ENCODE data around the gene KCNQ1. TPM values are rescaled to one million over a fixed set of nuclear protein-coding genes. Genes with fewer than 3 reads are reported as not detected.

The KCNQ1 gene
- total and polyA plus RNA-seq, 7 donors, result 0.48 to 3.1 (median 1.1) TPM

DNA sequence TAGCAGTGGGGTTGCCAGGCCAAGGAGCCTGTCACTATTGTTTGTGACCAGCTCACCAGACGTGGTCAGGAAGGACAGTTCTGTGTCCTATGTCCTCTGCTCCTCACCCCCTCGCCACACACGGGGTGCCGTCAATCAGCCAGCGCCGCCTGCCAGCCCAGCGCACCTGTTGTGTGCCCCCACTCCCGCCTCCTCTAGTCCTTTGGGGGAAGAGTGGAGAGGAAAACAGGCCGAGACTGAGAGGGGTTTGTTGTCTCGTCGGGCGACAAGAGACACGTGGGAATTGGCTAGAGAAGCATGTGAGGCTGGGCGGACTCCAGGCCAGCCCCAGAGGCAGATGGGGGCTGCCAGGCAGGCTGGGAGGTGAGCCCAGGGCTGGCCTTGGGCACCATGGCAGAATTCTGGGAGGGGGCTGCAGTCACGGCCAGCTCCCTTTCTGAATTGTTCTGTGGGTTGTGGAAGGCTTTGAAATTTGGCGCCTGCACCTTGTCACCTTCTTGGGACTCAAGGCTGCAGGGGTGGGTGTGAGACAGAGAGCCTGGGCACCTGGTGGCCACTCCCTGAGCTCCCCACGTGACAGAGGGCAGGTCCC, 258.1 kb downstream of the KCNQ1 start:
- WGBS, 3 donors, result 33 to 42% (median 37%) methylated on average over 17 of the region's 17 CpGs
- Histone ChIP-seq H3K27ac (peak overlapping the region; percentile 94), H3K36me3 (ENCODE audit: insufficient read depth in 1 of 2, low read depth in 1 of 2) (no peaks in the 10 kb centered on the region), H3K4me1 (peaks cover 12% of the 10 kb centered on the region), H3K27me3 (ENCODE audit: insufficient read depth in 3 of 3, low read length in 2 of 3) (no peaks in the 10 kb centered on the region), H3K9me3 (no peaks in the 10 kb centered on the region), H3K4me3 (no peak overlapping the region)
- intact Hi-C loops (cut with DNase I), result loop anchor here in 1 of 2 donors (5.0 kb wide), 1 partner anchor 74 kb away; no protein-coding TSS in a partner anchor
- TF ChIP-seq, protein P1, sequence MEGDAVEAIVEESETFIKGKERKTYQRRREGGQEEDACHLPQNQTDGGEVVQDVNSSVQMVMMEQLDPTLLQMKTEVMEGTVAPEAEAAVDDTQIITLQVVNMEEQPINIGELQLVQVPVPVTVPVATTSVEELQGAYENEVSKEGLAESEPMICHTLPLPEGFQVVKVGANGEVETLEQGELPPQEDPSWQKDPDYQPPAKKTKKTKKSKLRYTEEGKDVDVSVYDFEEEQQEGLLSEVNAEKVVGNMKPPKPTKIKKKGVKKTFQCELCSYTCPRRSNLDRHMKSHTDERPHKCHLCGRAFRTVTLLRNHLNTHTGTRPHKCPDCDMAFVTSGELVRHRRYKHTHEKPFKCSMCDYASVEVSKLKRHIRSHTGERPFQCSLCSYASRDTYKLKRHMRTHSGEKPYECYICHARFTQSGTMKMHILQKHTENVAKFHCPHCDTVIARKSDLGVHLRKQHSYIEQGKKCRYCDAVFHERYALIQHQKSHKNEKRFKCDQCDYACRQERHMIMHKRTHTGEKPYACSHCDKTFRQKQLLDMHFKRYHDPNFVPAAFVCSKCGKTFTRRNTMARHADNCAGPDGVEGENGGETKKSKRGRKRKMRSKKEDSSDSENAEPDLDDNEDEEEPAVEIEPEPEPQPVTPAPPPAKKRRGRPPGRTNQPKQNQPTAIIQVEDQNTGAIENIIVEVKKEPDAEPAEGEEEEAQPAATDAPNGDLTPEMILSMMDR (IDR thresholded peaks at IDR 0.05), result no peak
- DNase-seq (peak in 1 of 2 donors; percentile 73), ATAC-seq (peak; percentile 27 to 39 (median 30))

GRCh38 chr11:2703363-2704141, 258.7 kb downstream of the KCNQ1 start:
- H3K27me3 ChIP-seq (ENCODE audit: insufficient read depth in 3 of 3, low read length in 2 of 3), result no peaks in the 10 kb centered on the region
- ATAC-seq (no peak), DNase-seq (peak in 1 of 2 donors; percentile 34)
- peaks cover 19% of the 10 kb centered on the region for H3K4me1 ChIP-seq
- H3K27ac ChIP-seq, result no peak overlapping the region
- 56 to 61% (median 57%) methylated on average over 16 of the region's 16 CpGs for WGBS, 3 donors
- H3K36me3 ChIP-seq (ENCODE audit: insufficient read depth in 1 of 2, low read depth in 1 of 2), result no peaks in the 10 kb centered on the region
- TF ChIP-seq, protein P1 (IDR thresholded peaks at IDR 0.05), result no peak
- no peaks in the 10 kb centered on the region for H3K9me3 ChIP-seq
- H3K4me3 ChIP-seq, result no peak overlapping the region
- intact Hi-C loops (cut with DNase I), result loop anchor here in 1 of 2 donors (5.0 kb wide), 1 partner anchor 74 kb away; no protein-coding TSS in a partner anchor

DNA sequence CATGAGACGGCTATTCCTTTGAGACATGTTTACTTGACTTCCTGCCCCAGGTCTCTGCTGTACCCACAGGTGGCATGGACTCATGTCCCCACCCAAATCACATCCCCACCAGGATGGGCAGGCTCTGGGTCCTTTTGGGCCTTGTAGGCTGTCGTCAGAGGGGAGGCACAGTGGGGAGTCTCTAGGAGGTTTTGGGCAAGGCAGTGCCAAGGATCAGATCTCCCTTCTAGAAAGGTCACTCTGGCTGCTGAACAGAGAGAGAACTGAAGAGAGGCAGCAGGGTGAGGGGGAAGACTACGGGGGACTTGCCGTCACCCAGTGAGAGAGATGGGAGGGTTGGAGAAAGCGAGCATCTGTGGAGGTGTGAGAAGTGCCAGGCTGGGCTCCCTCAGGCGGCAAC, 259.5 kb downstream of the KCNQ1 start:
- Histone ChIP-seq H3K4me1 (peaks cover 20% of the 10 kb centered on the region), H3K27ac (no peak overlapping the region), H3K4me3 (no peak overlapping the region), H3K27me3 (ENCODE audit: insufficient read depth in 3 of 3, low read length in 2 of 3) (no peaks in the 10 kb centered on the region), H3K9me3 (no peaks in the 10 kb centered on the region), H3K36me3 (ENCODE audit: insufficient read depth in 1 of 2, low read depth in 1 of 2) (no peaks in the 10 kb centered on the region)
- TF ChIP-seq, protein P1 (IDR thresholded peaks at IDR 0.05), result no peak
- DNase-seq (peak in 1 of 2 donors; percentile 34), ATAC-seq (no peak)
- WGBS, 3 donors, result 82 to 95% (median 83%) methylated on average over 6 of the region's 6 CpGs
- intact Hi-C loops (cut with DNase I), result loop anchor here in 1 of 2 donors (5.0 kb wide), 1 partner anchor 73 kb away; no protein-coding TSS in a partner anchor

DNA sequence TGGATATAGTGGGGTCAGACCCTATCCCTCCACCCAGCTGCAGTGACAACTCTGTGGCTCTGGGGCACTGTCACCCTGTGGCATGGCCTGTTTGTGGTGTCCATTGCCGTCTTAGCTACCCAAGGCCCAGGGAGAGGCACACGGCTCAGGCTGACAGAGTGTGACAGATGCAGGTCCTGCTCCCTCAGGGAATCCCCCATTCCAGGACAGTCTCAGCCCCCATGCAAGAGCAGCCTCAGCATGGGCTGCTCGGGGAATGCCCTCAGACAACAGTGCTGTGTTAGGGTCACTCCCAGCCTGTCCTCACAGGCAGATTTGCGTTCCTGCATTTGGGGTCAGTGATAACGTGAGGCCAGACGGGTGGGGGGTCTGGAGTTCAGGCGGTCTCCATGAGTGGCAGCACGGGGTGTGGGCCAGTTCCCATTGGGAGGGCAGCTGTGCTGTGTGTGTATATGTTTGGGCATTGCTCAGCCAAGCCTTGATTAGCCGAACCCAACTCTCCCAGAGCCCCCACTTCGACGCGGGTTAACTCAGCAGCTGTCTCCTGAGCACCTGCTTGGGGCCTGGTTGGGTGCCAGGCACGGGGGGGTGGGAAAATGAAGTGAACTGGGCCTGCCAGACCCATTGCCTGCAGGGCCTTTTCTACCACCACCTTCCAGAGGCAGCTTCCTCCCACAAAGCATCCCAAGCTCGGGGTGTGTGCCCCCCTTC, 260.2 kb downstream of the KCNQ1 start:
- H3K4me3 ChIP-seq, result no peak overlapping the region
- DNase-seq (peak; percentile 16 to 72), ATAC-seq (peak in 1 of 4 donors; percentile 10)
- H3K9me3 ChIP-seq, result no peaks in the 10 kb centered on the region
- no peak overlapping the region for H3K27ac ChIP-seq
- intact Hi-C loops (cut with DNase I), result loop anchor here in 1 of 2 donors (5.0 kb wide), 1 partner anchor 72 kb away; no protein-coding TSS in a partner anchor
- H3K27me3 ChIP-seq (ENCODE audit: insufficient read depth in 3 of 3, low read length in 2 of 3), result no peaks in the 10 kb centered on the region
- 50 to 61% (median 55%) methylated on average over 14 of the region's 14 CpGs for WGBS, 3 donors
- no peaks in the 10 kb centered on the region for H3K36me3 ChIP-seq (ENCODE audit: insufficient read depth in 1 of 2, low read depth in 1 of 2)
- peaks cover 20% of the 10 kb centered on the region for H3K4me1 ChIP-seq
- TF ChIP-seq, protein P1 (IDR thresholded peaks at IDR 0.05), result no peak

Measured in psoas muscle (tissue), 8 donors.